IPS-15b (cell line): ENCODE results near the gene NEDD4L.

Experiments
- H3K27me3 ChIP-seq: one replicate; pipeline ENCODE4 v1.6.1; 2013; ENCODE audit warnings: low read length; ENCODE audit not compliant: control insufficient read depth, insufficient read depth
- H3K36me3 ChIP-seq: one replicate; pipeline ENCODE4 v1.6.1; 2013; ENCODE audit warnings: low read length; ENCODE audit not compliant: control insufficient read depth, insufficient read depth
- H3K4me1 ChIP-seq: one replicate; pipeline ENCODE4 v1.6.1; 2013; ENCODE audit warnings: mild to moderate bottlenecking, low read length; ENCODE audit not compliant: control insufficient read depth, insufficient read depth
- H3K4me3 ChIP-seq: one replicate; pipeline ENCODE4 v1.5.1; 2013; ENCODE audit warnings: low read depth, low read length
- H3K9ac ChIP-seq: one replicate; pipeline ENCODE4 v1.6.1; 2013; ENCODE audit warnings: low read depth, mild to moderate bottlenecking, low read length
- H3K9me3 ChIP-seq: one replicate; pipeline ENCODE4 v1.6.1; 2013; ENCODE audit warnings: mild to moderate bottlenecking, low read length; ENCODE audit not compliant: control insufficient read depth, insufficient read depth

Gene NEDD4L

GRCh38 chr18:58336605-58337004 is 292.6 kb downstream of the NEDD4L start:
- Histone ChIP-seq H3K9ac (no peak overlapping the region), H3K36me3 (no peaks in the 10 kb centered on the region), H3K27me3 (no peaks in the 10 kb centered on the region), H3K4me1 (peaks cover 38% of the 10 kb centered on the region), H3K9me3 (no peaks in the 10 kb centered on the region), H3K4me3 (no peak overlapping the region)

- H3K27me3 ChIP-seq, result no peaks in the 10 kb centered on the region
- H3K4me1 ChIP-seq, result peaks cover 44% of the 10 kb centered on the region
- no peak overlapping the region for H3K4me3 ChIP-seq
- no peaks in the 10 kb centered on the region for H3K36me3 ChIP-seq
- no peak overlapping the region for H3K9ac ChIP-seq
- no peaks in the 10 kb centered on the region for H3K9me3 ChIP-seq
These were observed 293.3 kb downstream of the NEDD4L start for GRCh38 chr18:58337285-58337684.

- no peaks in the 10 kb centered on the region for H3K36me3 ChIP-seq
- H3K9me3 ChIP-seq, result no peaks in the 10 kb centered on the region
- peaks cover 44% of the 10 kb centered on the region for H3K4me1 ChIP-seq
- H3K4me3 ChIP-seq, result no peak overlapping the region
- no peak overlapping the region for H3K9ac ChIP-seq
- no peaks in the 10 kb centered on the region for H3K27me3 ChIP-seq
These were observed 293.7 kb downstream of the NEDD4L start for GRCh38 chr18:58337686-58338085.

GRCh38 chr18:58338141-58338540 is 294.1 kb downstream of the NEDD4L start:
- peaks cover 44% of the 10 kb centered on the region for H3K4me1 ChIP-seq
- no peak overlapping the region for H3K4me3 ChIP-seq
- no peak overlapping the region for H3K9ac ChIP-seq
- no peaks in the 10 kb centered on the region for H3K36me3 ChIP-seq
- H3K9me3 ChIP-seq, result no peaks in the 10 kb centered on the region
- no peaks in the 10 kb centered on the region for H3K27me3 ChIP-seq

GRCh38 chr18:58338961-58339592 is 295.1 kb downstream of the NEDD4L start:
- Histone ChIP-seq H3K4me3 (peak overlapping the region; percentile 24), H3K36me3 (no peaks in the 10 kb centered on the region)

GRCh38 chr18:58339890-58340289 is 295.9 kb downstream of the NEDD4L start:
- Histone ChIP-seq H3K27me3 (no peaks in the 10 kb centered on the region), H3K4me3 (no peak overlapping the region), H3K9ac (no peak overlapping the region), H3K4me1 (peaks cover 52% of the 10 kb centered on the region), H3K9me3 (no peaks in the 10 kb centered on the region), H3K36me3 (no peaks in the 10 kb centered on the region)

More at GRCh38 chr18:58338961-58339592, 295.1 kb downstream of the NEDD4L start:
- no peaks in the 10 kb centered on the region for H3K9me3 ChIP-seq
- H3K9ac ChIP-seq, result no peak overlapping the region
- H3K4me1 ChIP-seq, result peaks cover 47% of the 10 kb centered on the region
- no peaks in the 10 kb centered on the region for H3K27me3 ChIP-seq

- H3K4me1 ChIP-seq, result peaks cover 51% of the 10 kb centered on the region
- H3K27me3 ChIP-seq, result no peaks in the 10 kb centered on the region
- H3K9me3 ChIP-seq, result no peaks in the 10 kb centered on the region
- H3K36me3 ChIP-seq, result no peaks in the 10 kb centered on the region
- H3K9ac ChIP-seq, result no peak overlapping the region
- no peak overlapping the region for H3K4me3 ChIP-seq
These were observed 297.9 kb downstream of the NEDD4L start for GRCh38 chr18:58341916-58342315.

GRCh38 chr18:58344080-58344670 is 300.1 kb downstream of the NEDD4L start:
- Histone ChIP-seq H3K27me3 (no peaks in the 10 kb centered on the region), H3K36me3 (no peaks in the 10 kb centered on the region), H3K4me3 (no peak overlapping the region), H3K9me3 (no peaks in the 10 kb centered on the region), H3K9ac (no peak overlapping the region), H3K4me1 (peaks cover 44% of the 10 kb centered on the region)

GRCh38 chr18:58344861-58345463 is 300.9 kb downstream of the NEDD4L start:
- H3K9ac ChIP-seq, result no peak overlapping the region
- peaks cover 37% of the 10 kb centered on the region for H3K4me1 ChIP-seq
- H3K4me3 ChIP-seq, result peak overlapping the region; percentile 19
- H3K9me3 ChIP-seq, result no peaks in the 10 kb centered on the region
- no peaks in the 10 kb centered on the region for H3K36me3 ChIP-seq
- H3K27me3 ChIP-seq, result no peaks in the 10 kb centered on the region

GRCh38 chr18:58345875-58346274 is 301.8 kb downstream of the NEDD4L start:
- Histone ChIP-seq H3K9ac (no peak overlapping the region), H3K27me3 (no peaks in the 10 kb centered on the region), H3K4me1 (peaks cover 32% of the 10 kb centered on the region), H3K4me3 (no peak overlapping the region), H3K9me3 (no peaks in the 10 kb centered on the region), H3K36me3 (no peaks in the 10 kb centered on the region)

GRCh38 chr18:58347135-58347534 is 303.1 kb downstream of the NEDD4L start:
- Histone ChIP-seq H3K9me3 (no peaks in the 10 kb centered on the region), H3K4me1 (peaks cover 24% of the 10 kb centered on the region), H3K4me3 (no peak overlapping the region), H3K36me3 (no peaks in the 10 kb centered on the region), H3K9ac (no peak overlapping the region), H3K27me3 (no peaks in the 10 kb centered on the region)

- no peak overlapping the region for H3K9ac ChIP-seq
- H3K36me3 ChIP-seq, result no peaks in the 10 kb centered on the region
- no peak overlapping the region for H3K4me3 ChIP-seq
These were observed 304.5 kb downstream of the NEDD4L start for GRCh38 chr18:58348517-58348916.

More at GRCh38 chr18:58348517-58348916, 304.5 kb downstream of the NEDD4L start:
- Histone ChIP-seq H3K4me1 (peaks cover 23% of the 10 kb centered on the region), H3K9me3 (no peaks in the 10 kb centered on the region), H3K27me3 (no peaks in the 10 kb centered on the region)
